HEK293T (cell line): Measurements from ENCODE around the gene SHISA6.

Experiments used
- BHLHE40 ChIP-seq: fragments of 450-650 bp; IDR thresholded peaks from 2 replicates; pipeline ENCODE4 v1.6.1; 2016; ENCODE audit warnings: mild to moderate bottlenecking, moderate library complexity, borderline replicate concordance
- ELF4 ChIP-seq: fragments of 450-650 bp; IDR thresholded peaks from 2 replicates; pipeline ENCODE4 v1.6.1; 2017; ENCODE audit warnings: antibody characterized with exemption
- FOXK2 ChIP-seq: fragments of 450-650 bp; IDR thresholded peaks from 2 replicates; pipeline ENCODE4 v1.6.1; 2016; ENCODE audit warnings: mild to moderate bottlenecking
- L3MBTL2 ChIP-seq: fragments of 450-650 bp; conservative IDR thresholded peaks from 2 replicates; pipeline ENCODE4 v1.6.1; 2016; ENCODE audit warnings: mild to moderate bottlenecking
- SP1 ChIP-seq: fragments of 450-650 bp; IDR thresholded peaks from 2 replicates; pipeline ENCODE4 v1.6.1; 2017
- SUZ12 ChIP-seq: fragments of 450-650 bp; IDR thresholded peaks from 2 replicates; pipeline ENCODE4 v1.6.1; 2016; ENCODE audit warnings: mild to moderate bottlenecking

GRCh38 chr17:11601661-11602060 lies 360.6 kb downstream of the SHISA6 start:
- TF ChIP-seq ELF4 (no peak), L3MBTL2 (no peak), SP1 (no peak), SUZ12 (no peak), FOXK2 (no peak), BHLHE40 (no peak)
